ENCODE measurements around the gene PLPPR5.

PLPPR5 gene

DNA sequence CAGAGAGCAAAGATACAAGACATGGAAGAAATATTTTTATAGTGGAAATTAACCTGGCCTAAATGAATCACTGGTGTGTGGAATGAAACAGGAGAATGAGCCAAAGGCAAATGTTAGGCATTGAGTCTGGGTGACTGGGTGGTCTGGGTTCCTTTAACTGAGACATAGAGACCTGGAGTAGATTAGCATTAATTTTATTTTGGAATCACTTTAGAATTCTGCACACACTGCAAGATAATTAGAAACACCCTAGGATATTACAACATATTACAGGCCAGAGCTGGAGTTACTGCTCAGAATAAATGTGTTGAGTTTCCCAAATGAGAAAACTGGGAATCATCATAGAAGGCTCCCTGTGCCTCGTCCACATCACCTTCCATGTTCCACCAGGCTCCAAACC lies 85.5 kb downstream of the PLPPR5 start:
- H4K20me1 ChIP-seq (ENCODE audit: insufficient read depth, low read length), result no peaks in the 10 kb centered on the region
- no peaks in the 10 kb centered on the region for H3K4me1 ChIP-seq (ENCODE audit: low read length)
- H3K4me2 ChIP-seq (ENCODE audit: low read depth, low read length), result no peak overlapping the region
- no peaks in the 10 kb centered on the region for H3K27me3 ChIP-seq (replicated peaks; ENCODE audit: insufficient read depth, low read length)
- H3K4me3 ChIP-seq (ENCODE audit: low read length), result no peak overlapping the region
- H3K9ac ChIP-seq (ENCODE audit: low read length), result no peak overlapping the region
- no peaks in the 10 kb centered on the region for H3K79me2 ChIP-seq (ENCODE audit: low read length)
- no peaks in the 10 kb centered on the region for H3K36me3 ChIP-seq (replicated peaks; ENCODE audit: insufficient read depth, low read length)
- DNase-seq, result no peak
- TF ChIP-seq, protein P1, sequence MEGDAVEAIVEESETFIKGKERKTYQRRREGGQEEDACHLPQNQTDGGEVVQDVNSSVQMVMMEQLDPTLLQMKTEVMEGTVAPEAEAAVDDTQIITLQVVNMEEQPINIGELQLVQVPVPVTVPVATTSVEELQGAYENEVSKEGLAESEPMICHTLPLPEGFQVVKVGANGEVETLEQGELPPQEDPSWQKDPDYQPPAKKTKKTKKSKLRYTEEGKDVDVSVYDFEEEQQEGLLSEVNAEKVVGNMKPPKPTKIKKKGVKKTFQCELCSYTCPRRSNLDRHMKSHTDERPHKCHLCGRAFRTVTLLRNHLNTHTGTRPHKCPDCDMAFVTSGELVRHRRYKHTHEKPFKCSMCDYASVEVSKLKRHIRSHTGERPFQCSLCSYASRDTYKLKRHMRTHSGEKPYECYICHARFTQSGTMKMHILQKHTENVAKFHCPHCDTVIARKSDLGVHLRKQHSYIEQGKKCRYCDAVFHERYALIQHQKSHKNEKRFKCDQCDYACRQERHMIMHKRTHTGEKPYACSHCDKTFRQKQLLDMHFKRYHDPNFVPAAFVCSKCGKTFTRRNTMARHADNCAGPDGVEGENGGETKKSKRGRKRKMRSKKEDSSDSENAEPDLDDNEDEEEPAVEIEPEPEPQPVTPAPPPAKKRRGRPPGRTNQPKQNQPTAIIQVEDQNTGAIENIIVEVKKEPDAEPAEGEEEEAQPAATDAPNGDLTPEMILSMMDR (IDR thresholded peaks at IDR 0.05; ENCODE audit: low read length), result no peak
- TF ChIP-seq EZH2 (optimal IDR thresholded peaks at IDR 0.05; ENCODE audit: low read depth, low read length) (no peak), EZH2phosphoT487 (IDR thresholded peaks at IDR 0.05; ENCODE audit: low read length) (no peak)
- no peak overlapping the region for H2AFZ ChIP-seq (ENCODE audit: low read length)
- no peaks in the 10 kb centered on the region for H3K9me2 ChIP-seq (replicated peaks; ENCODE audit: insufficient read depth, low read length)
- H3K27ac ChIP-seq (ENCODE audit: low read length), result no peak overlapping the region
- no peaks in the 10 kb centered on the region for H3F3A ChIP-seq (ENCODE audit: insufficient read depth, low read length)
- no peaks in the 10 kb centered on the region for H3K9me3 ChIP-seq (replicated peaks; ENCODE audit: insufficient read depth, low read length)

DNA sequence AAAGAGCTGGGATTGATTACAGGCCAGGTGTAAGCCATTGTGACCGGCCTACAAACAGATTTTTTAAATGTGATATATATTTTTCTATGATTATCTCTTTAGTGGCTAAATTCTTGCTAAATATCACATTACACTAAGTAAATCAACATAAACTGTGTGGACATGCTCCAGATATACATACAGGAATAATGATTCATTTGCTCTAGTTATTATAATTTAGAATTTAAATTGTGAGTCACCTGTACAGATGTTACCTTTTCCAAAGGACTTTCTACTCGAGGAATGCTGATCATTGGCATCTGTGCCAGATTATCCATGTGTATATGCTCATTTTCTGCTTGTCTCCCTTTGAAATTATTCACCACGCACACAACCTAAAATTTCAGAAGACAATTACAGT lies 90.1 kb downstream of the PLPPR5 start:
- Histone ChIP-seq H3K79me2 (ENCODE audit: low read length) (no peaks in the 10 kb centered on the region), H3K4me1 (ENCODE audit: low read length) (no peaks in the 10 kb centered on the region), H4K20me1 (ENCODE audit: insufficient read depth, low read length) (no peaks in the 10 kb centered on the region), H3K9ac (ENCODE audit: low read length) (no peak overlapping the region), H3K27ac (ENCODE audit: low read length) (no peak overlapping the region), H3K4me3 (ENCODE audit: low read length) (no peak overlapping the region), H3K27me3 (replicated peaks; ENCODE audit: insufficient read depth, low read length) (no peaks in the 10 kb centered on the region), H3F3A (ENCODE audit: insufficient read depth, low read length) (no peaks in the 10 kb centered on the region), H3K4me2 (ENCODE audit: low read depth, low read length) (no peak overlapping the region), H2AFZ (ENCODE audit: low read length) (no peak overlapping the region), H3K9me3 (replicated peaks; ENCODE audit: insufficient read depth, low read length) (no peaks in the 10 kb centered on the region), H3K36me3 (replicated peaks; ENCODE audit: insufficient read depth, low read length) (no peaks in the 10 kb centered on the region), H3K9me2 (replicated peaks; ENCODE audit: insufficient read depth, low read length) (no peaks in the 10 kb centered on the region)
- no peak for DNase-seq
- TF ChIP-seq EZH2phosphoT487 (IDR thresholded peaks at IDR 0.05; ENCODE audit: low read length) (no peak), EZH2 (optimal IDR thresholded peaks at IDR 0.05; ENCODE audit: low read depth, low read length) (no peak)
- TF ChIP-seq, protein P1 (IDR thresholded peaks at IDR 0.05; ENCODE audit: low read length), result no peak

DNA sequence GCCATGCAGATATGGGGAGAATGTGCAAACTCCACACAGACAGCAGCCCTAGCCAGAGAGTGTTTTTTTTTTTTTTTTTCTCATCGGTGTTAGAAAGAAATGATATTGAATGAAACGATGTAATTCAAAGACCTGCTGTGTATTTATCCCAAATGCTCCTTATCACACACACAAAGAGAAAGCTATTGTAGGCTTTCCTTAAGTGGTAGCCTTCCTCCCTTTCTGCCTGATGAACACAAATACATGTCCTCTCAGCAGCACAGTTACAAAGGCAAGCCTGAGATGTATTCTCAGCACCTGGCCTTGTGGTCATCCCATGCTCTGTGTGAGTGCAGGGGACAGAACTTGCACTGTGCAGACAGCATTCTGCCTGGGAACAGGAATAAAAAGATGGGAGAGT lies 93.8 kb downstream of the PLPPR5 start:
- H3K4me3 ChIP-seq (ENCODE audit: low read length), result no peak overlapping the region
- no peak overlapping the region for H3K9ac ChIP-seq (ENCODE audit: low read length)
- H3K36me3 ChIP-seq (replicated peaks; ENCODE audit: insufficient read depth, low read length), result no peaks in the 10 kb centered on the region
- H3K4me1 ChIP-seq (ENCODE audit: low read length), result no peaks in the 10 kb centered on the region
- DNase-seq, result no peak
- no peak overlapping the region for H3K27ac ChIP-seq (ENCODE audit: low read length)
- H3K4me2 ChIP-seq (ENCODE audit: low read depth, low read length), result no peak overlapping the region
- H3K27me3 ChIP-seq (replicated peaks; ENCODE audit: insufficient read depth, low read length), result no peaks in the 10 kb centered on the region
- no peaks in the 10 kb centered on the region for H3F3A ChIP-seq (ENCODE audit: insufficient read depth, low read length)
- no peak overlapping the region for H2AFZ ChIP-seq (ENCODE audit: low read length)
- H3K79me2 ChIP-seq (ENCODE audit: low read length), result no peaks in the 10 kb centered on the region
- no peaks in the 10 kb centered on the region for H3K9me3 ChIP-seq (replicated peaks; ENCODE audit: insufficient read depth, low read length)
- no peaks in the 10 kb centered on the region for H3K9me2 ChIP-seq (replicated peaks; ENCODE audit: insufficient read depth, low read length)
- no peaks in the 10 kb centered on the region for H4K20me1 ChIP-seq (ENCODE audit: insufficient read depth, low read length)
- no peak for TF ChIP-seq EZH2phosphoT487 (IDR thresholded peaks at IDR 0.05; ENCODE audit: low read length)
- no peak for TF ChIP-seq EZH2 (optimal IDR thresholded peaks at IDR 0.05; ENCODE audit: low read depth, low read length)
- TF ChIP-seq, protein P1 (IDR thresholded peaks at IDR 0.05; ENCODE audit: low read length), result no peak
